ENCODE data around the gene TMC7.

Gene TMC7

DNA sequence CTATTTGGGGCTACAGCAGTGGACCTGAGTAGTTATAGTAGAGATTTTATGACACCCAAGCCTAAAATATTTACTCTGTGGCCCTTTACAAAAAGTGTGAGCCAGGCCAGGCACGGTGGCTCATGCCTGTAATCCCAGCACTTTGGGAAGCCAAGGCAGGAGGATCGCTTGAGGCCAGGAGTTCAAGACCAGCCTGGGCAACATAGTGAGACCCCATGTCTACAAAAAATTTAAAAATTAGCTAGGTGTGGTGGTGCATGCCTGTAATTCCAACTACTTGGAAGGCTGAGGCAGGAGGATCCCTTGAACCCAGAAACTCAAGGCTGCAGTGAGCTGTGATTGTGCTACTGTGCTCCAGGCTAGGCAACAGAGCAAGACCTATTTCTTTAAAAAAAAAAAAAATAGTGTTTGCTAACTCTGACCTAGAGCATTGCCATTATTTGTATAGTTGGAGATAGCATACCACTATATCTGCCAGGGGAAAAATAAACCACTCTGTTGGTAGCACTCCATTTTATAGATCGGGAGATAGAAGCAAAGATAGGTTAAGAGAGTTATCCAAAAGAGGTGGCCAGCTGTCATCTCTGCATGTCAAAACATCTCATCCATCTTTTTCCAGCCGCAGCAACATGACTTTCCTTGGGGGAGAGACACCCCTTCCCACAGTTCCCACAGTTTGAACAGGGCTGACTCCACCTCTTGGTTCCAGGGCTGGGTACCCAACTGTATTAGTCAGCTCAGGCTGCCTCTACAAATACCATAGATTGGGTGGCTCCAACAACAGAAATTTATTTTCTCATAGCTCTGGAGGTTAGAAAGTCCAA lies 127.0 kb downstream of the TMC7 start:
- in situ Hi-C loops (cut with HindIII; ENCODE audit: low sequenced_read_pairs), result no loop called here

DNA sequence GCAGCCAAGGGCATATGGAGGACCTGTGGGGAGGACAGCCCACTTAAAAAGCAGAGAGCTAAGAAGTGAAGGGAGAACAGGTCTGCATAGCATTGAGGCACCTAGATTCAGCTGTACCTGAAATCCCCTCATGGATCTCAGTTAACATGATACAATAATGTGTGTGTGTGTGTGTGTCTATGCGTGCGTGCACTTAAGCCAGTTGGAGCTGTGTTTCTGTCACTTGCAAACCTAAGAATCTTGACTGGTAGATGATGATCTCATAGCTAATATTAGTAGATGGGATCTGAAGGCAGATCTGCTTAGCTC lies 128.3 kb downstream of the TMC7 start:
- in situ Hi-C loops (cut with HindIII; ENCODE audit: low sequenced_read_pairs), result no loop called here
